Measurements from ENCODE around the gene SUGCT.
"Not testable (repeated sequence)": the region's sequence is repeated elsewhere in the genome, so short reads cannot be mapped to it uniquely, and the experiment has no call there.

Gene SUGCT

DNA sequence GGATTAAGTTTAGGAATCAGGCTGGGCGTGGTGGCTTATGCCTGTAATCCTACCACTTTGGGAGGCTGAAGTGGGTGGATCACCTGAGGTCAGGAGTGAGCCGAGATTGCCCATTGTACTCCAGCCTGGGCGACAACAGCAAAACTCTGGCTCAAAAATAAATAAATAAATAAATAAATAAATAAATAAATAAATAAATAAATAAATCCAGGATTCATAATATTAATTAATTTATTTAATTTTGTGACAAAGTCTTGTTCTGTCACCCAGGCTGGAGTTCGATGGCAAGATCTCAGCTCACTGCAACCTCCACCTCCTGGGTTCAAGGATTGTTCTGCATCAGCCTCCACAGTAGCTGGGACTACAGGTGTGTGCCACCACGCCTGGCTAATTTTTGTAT, 4.2 kb downstream of the SUGCT start:
- H3K4me1 ChIP-seq (ENCODE audit: control insufficient read depth, insufficient read depth, low read length, poor library complexity, severe bottlenecking), result no peaks in the 10 kb centered on the region
- no peaks in the 10 kb centered on the region for H3K9me3 ChIP-seq (ENCODE audit: control insufficient read depth, low read length)
- no peak overlapping the region for H3K4me3 ChIP-seq (ENCODE audit: extremely low read depth, insufficient read depth, low read length, poor library complexity, severe bottlenecking)
- H3K36me3 ChIP-seq (ENCODE audit: control insufficient read depth, insufficient read depth, low read length), result no peaks in the 10 kb centered on the region
- 80 to 87% methylated on average over 2 to 3 of the region's 5 CpGs for WGBS, 2 experiments (ENCODE audit: insufficient coverage in 2 of 2)
- H3K27ac ChIP-seq (ENCODE audit: low read depth, low read length, severe bottlenecking), result no peak overlapping the region

GRCh38 chr7:40139891-40140290, 5.1 kb downstream of the SUGCT start:
- not testable (repeated sequence) for H3K4me1 ChIP-seq (ENCODE audit: control insufficient read depth, insufficient read depth, low read length, poor library complexity, severe bottlenecking); H3K36me3 ChIP-seq (ENCODE audit: control insufficient read depth, insufficient read depth, low read length); H3K4me3 ChIP-seq (ENCODE audit: extremely low read depth, insufficient read depth, low read length, poor library complexity, severe bottlenecking); H3K27ac ChIP-seq (ENCODE audit: low read depth, low read length, severe bottlenecking); H3K9me3 ChIP-seq (ENCODE audit: control insufficient read depth, low read length)
- WGBS, 2 experiments (ENCODE audit: insufficient coverage in 2 of 2), result 95 to 96% methylated on average over 8 to 9 of the region's 13 CpGs

DNA sequence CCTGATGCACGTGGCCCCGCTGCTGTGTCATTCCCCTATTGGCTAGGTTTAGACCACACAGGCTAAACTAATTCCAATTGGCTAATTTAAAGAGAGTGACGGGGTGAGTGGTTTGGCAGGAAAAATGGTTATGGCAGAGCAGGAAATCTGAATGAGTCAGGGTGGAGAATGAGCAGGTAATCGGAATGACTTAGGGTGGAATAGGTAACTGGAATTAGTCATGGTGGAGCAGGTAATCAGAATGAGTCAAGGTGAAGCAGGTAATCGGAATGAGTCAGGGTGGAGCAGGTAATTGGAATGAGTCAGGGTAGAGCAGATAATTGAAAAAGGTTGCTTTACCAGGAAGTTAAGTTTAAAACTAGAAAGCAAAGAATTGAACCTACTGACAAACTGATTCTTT, 7.1 kb downstream of the SUGCT start:
- H3K4me1 ChIP-seq (ENCODE audit: control insufficient read depth, insufficient read depth, low read length, poor library complexity, severe bottlenecking); H3K27ac ChIP-seq (ENCODE audit: low read depth, low read length, severe bottlenecking); H3K9me3 ChIP-seq (ENCODE audit: control insufficient read depth, low read length); H3K36me3 ChIP-seq (ENCODE audit: control insufficient read depth, insufficient read depth, low read length); H3K4me3 ChIP-seq (ENCODE audit: extremely low read depth, insufficient read depth, low read length, poor library complexity, severe bottlenecking): not testable (repeated sequence)
- whole genome bisulfite sequencing, 2 experiments (ENCODE audit: insufficient coverage in 2 of 2), result 96 to 98% methylated on average over 3 to 5 of the region's 5 CpGs

DNA sequence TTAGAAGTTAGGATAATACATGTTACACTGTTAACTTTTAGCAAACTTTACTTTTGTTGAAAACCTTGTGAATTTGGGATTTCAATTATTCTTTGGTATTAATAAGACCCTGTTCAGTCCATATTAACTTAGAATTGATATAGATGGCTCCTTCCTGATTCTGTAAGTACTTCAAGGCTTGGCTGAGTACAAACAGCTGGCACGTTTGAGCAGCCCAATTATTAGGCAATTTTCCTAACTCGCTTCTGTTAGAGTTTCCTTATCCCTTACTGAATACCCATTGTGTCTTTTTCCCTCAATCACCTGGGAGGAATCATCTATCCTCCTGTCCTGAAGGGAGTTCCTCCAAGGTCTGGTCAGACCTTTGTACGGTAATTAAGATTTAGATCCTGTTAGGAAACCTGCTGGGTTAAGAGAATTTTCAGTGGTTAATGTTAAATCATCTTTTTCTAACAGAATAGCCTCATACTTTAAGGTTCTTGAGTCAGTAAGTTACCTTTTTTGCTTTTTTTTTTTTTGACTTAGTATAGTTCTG, 10.9 kb downstream of the SUGCT start:
- not testable (repeated sequence) for H3K4me1 ChIP-seq (ENCODE audit: control insufficient read depth, insufficient read depth, low read length, poor library complexity, severe bottlenecking); H3K9me3 ChIP-seq (ENCODE audit: control insufficient read depth, low read length); H3K27ac ChIP-seq (ENCODE audit: low read depth, low read length, severe bottlenecking); H3K4me3 ChIP-seq (ENCODE audit: extremely low read depth, insufficient read depth, low read length, poor library complexity, severe bottlenecking); H3K36me3 ChIP-seq (ENCODE audit: control insufficient read depth, insufficient read depth, low read length)
- 82 to 85% methylated on average over 2 of the region's 3 CpGs for WGBS, 2 experiments (ENCODE audit: insufficient coverage in 2 of 2)

- H3K27ac ChIP-seq (ENCODE audit: low read depth, low read length, severe bottlenecking), result no peak overlapping the region
- H3K4me1 ChIP-seq (ENCODE audit: control insufficient read depth, insufficient read depth, low read length, poor library complexity, severe bottlenecking), result no peaks in the 10 kb centered on the region
- no peak overlapping the region for H3K4me3 ChIP-seq (ENCODE audit: extremely low read depth, insufficient read depth, low read length, poor library complexity, severe bottlenecking)
- WGBS, 2 experiments (ENCODE audit: insufficient coverage in 2 of 2), result 91 to 95% methylated on average over 10 to 11 of the region's 19 CpGs
- no peaks in the 10 kb centered on the region for H3K36me3 ChIP-seq (ENCODE audit: control insufficient read depth, insufficient read depth, low read length)
- peaks cover 4% of the 10 kb centered on the region for H3K9me3 ChIP-seq (ENCODE audit: control insufficient read depth, low read length)
Observed at GRCh38 chr7:40147371-40148246, 12.8 kb downstream of the SUGCT start.

GRCh38 chr7:40148247-40148580, 13.4 kb downstream of the SUGCT start:
- H3K9me3 ChIP-seq (ENCODE audit: control insufficient read depth, low read length); H3K4me1 ChIP-seq (ENCODE audit: control insufficient read depth, insufficient read depth, low read length, poor library complexity, severe bottlenecking); H3K36me3 ChIP-seq (ENCODE audit: control insufficient read depth, insufficient read depth, low read length); H3K27ac ChIP-seq (ENCODE audit: low read depth, low read length, severe bottlenecking); H3K4me3 ChIP-seq (ENCODE audit: extremely low read depth, insufficient read depth, low read length, poor library complexity, severe bottlenecking): not testable (repeated sequence)
- WGBS, 2 experiments (ENCODE audit: insufficient coverage in 2 of 2), result 93 to 96% methylated on average over 7 of the region's 7 CpGs

GRCh38 chr7:40148671-40149070, 13.9 kb downstream of the SUGCT start:
- Histone ChIP-seq H3K4me1 (ENCODE audit: control insufficient read depth, insufficient read depth, low read length, poor library complexity, severe bottlenecking) (no peaks in the 10 kb centered on the region), H3K27ac (ENCODE audit: low read depth, low read length, severe bottlenecking) (no peak overlapping the region), H3K36me3 (ENCODE audit: control insufficient read depth, insufficient read depth, low read length) (no peaks in the 10 kb centered on the region), H3K9me3 (ENCODE audit: control insufficient read depth, low read length) (peaks cover 4% of the 10 kb centered on the region), H3K4me3 (ENCODE audit: extremely low read depth, insufficient read depth, low read length, poor library complexity, severe bottlenecking) (no peak overlapping the region)
- 70 to 75% methylated on average over 2 of the region's 2 CpGs for WGBS, 2 experiments (ENCODE audit: insufficient coverage in 2 of 2)

GRCh38 chr7:40151504-40151903, 16.7 kb downstream of the SUGCT start:
- H3K4me3 ChIP-seq (ENCODE audit: extremely low read depth, insufficient read depth, low read length, poor library complexity, severe bottlenecking), result no peak overlapping the region
- H3K36me3 ChIP-seq (ENCODE audit: control insufficient read depth, insufficient read depth, low read length), result no peaks in the 10 kb centered on the region
- H3K4me1 ChIP-seq (ENCODE audit: control insufficient read depth, insufficient read depth, low read length, poor library complexity, severe bottlenecking), result no peaks in the 10 kb centered on the region
- WGBS, 2 experiments (ENCODE audit: insufficient coverage in 2 of 2), result 100% methylated on average over 1 of the region's 1 CpG
- no peak overlapping the region for H3K27ac ChIP-seq (ENCODE audit: low read depth, low read length, severe bottlenecking)
- H3K9me3 ChIP-seq (ENCODE audit: control insufficient read depth, low read length), result no peaks in the 10 kb centered on the region

DNA sequence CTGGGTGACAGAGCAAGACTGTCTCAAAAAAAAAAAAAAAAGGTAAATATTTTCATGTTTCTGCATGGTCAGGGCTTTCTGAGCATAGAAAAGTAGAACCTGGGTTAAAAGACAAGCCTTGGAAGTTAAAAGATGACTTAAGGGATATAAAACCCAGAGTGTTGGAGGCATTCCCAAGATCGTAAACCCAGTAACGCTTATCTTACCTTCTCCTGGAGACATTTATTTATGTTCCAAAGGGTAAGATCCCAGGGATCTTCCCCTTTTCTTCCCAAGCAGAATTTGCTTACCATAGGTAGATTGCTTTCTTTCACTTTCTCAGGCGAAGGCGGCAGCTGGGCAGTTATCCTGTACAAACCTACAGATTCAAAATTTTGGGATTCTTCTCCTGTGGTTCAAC, 22.2 kb downstream of the SUGCT start:
- Histone ChIP-seq H3K36me3 (ENCODE audit: control insufficient read depth, insufficient read depth, low read length) (no peaks in the 10 kb centered on the region), H3K9me3 (ENCODE audit: control insufficient read depth, low read length) (no peaks in the 10 kb centered on the region), H3K4me3 (ENCODE audit: extremely low read depth, insufficient read depth, low read length, poor library complexity, severe bottlenecking) (no peak overlapping the region), H3K27ac (ENCODE audit: low read depth, low read length, severe bottlenecking) (no peak overlapping the region), H3K4me1 (ENCODE audit: control insufficient read depth, insufficient read depth, low read length, poor library complexity, severe bottlenecking) (no peaks in the 10 kb centered on the region)
- 83 to 100% methylated on average over 1 to 4 of the region's 4 CpGs for WGBS, 2 experiments (ENCODE audit: insufficient coverage in 2 of 2)

DNA sequence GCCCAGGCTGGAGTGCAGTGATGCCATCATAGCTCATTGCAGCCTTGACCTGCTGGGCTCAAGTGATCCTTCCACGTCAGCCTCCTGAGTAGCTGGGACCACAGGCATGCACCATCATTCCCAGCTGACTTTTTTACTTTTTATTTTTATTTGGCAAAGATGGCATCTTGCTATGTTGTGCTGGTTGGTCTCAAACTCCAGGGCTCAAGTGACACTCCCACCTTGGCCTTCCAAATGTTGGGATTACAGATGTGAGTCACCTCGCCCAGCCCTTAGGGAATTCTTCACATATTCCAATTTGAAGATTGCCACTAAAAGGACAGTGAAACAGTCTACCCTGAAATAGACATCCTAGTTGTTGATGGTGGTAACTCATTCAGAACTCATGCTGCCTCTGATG, 27.7 kb downstream of the SUGCT start:
- no peaks in the 10 kb centered on the region for H3K4me1 ChIP-seq (ENCODE audit: control insufficient read depth, insufficient read depth, low read length, poor library complexity, severe bottlenecking)
- no peaks in the 10 kb centered on the region for H3K9me3 ChIP-seq (ENCODE audit: control insufficient read depth, low read length)
- WGBS, 2 experiments (ENCODE audit: insufficient coverage in 2 of 2), result 67 to 80% methylated on average over 1 of the region's 2 CpGs
- H3K27ac ChIP-seq (ENCODE audit: low read depth, low read length, severe bottlenecking), result no peak overlapping the region
- no peaks in the 10 kb centered on the region for H3K36me3 ChIP-seq (ENCODE audit: control insufficient read depth, insufficient read depth, low read length)
- H3K4me3 ChIP-seq (ENCODE audit: extremely low read depth, insufficient read depth, low read length, poor library complexity, severe bottlenecking), result no peak overlapping the region

DNA sequence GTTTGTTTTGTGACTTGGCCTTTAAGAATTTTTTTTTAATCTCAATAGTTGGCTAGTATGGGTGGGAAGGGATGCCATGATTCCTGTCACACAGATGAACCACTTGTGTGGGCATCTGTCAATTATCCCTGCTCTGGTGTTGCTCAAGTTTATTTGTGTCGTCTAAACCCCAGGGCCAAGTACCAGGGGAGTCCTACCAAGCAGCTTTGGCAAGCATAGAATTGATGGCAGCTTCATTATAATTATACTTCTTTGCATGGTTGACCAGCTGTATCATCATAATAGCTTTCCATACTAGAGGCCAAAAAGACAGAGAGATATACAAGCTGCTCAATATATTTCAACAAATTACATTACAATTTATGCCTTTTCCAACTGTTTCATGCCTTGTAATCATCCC, 30.4 kb downstream of the SUGCT start:
- no CpG with 5 or more reads among the region's 1 CpG for WGBS, 2 experiments (ENCODE audit: insufficient coverage in 2 of 2)
- no peaks in the 10 kb centered on the region for H3K4me1 ChIP-seq (ENCODE audit: control insufficient read depth, insufficient read depth, low read length, poor library complexity, severe bottlenecking)
- no peaks in the 10 kb centered on the region for H3K9me3 ChIP-seq (ENCODE audit: control insufficient read depth, low read length)
- no peak overlapping the region for H3K4me3 ChIP-seq (ENCODE audit: extremely low read depth, insufficient read depth, low read length, poor library complexity, severe bottlenecking)
- no peak overlapping the region for H3K27ac ChIP-seq (ENCODE audit: low read depth, low read length, severe bottlenecking)
- no peaks in the 10 kb centered on the region for H3K36me3 ChIP-seq (ENCODE audit: control insufficient read depth, insufficient read depth, low read length)
